GM23338 (cell line): ENCODE measurements around the gene ZSWIM5. TPM values are rescaled to one million over a fixed set of nuclear protein-coding genes. Genes with fewer than 3 reads are reported as not detected.

Experiments
- ATAC-seq: fragments of 200-7000 bp; cut with Tn5 transposase; 3 replicates; pipeline ENCODE4 v1.9.1; 2020
- DNase-seq: peaks from one replicate; pipeline ENCODE4 v3.0.0-alpha.2; 2015; ENCODE audit warnings: low spot score
- H2AFZ ChIP-seq: fragments of 200-600 bp; sonication (generic); 2 replicates; pipeline ENCODE4 v1.8.0; 2016; ENCODE audit warnings: antibody characterized with exemption, mild to moderate bottlenecking, moderate library complexity
- H3F3A ChIP-seq: fragments of 200-600 bp; sonication (generic); replicated peaks from 2 replicates; pipeline ENCODE4 v1.8.0; 2017; ENCODE audit warnings: antibody characterized with exemption, mixed run types, low read depth
- H3K27ac ChIP-seq: fragments of 200-600 bp; sonication (generic); 2 replicates; pipeline ENCODE4 v1.6.1; 2016; ENCODE audit warnings: low read depth
- H3K27me3 ChIP-seq: fragments of 200-600 bp; sonication (generic); 2 replicates; pipeline ENCODE4 v1.8.0; 2016; ENCODE audit warnings: mild to moderate bottlenecking, mixed run types, moderate library complexity; ENCODE audit not compliant: insufficient read depth
- H3K36me3 ChIP-seq: fragments of 200-600 bp; sonication (generic); 2 replicates; pipeline ENCODE4 v1.8.0; 2016; ENCODE audit warnings: mild to moderate bottlenecking; ENCODE audit not compliant: insufficient read depth
- H3K4me1 ChIP-seq: fragments of 200-600 bp; sonication (generic); 2 replicates; pipeline ENCODE4 v1.8.0; 2016; ENCODE audit warnings: mild to moderate bottlenecking, moderate library complexity; ENCODE audit not compliant: insufficient read depth
- H3K4me2 ChIP-seq: fragments of 200-600 bp; sonication (generic); 2 replicates; pipeline ENCODE4 v1.7.1; 2017; ENCODE audit warnings: mixed run types
- H3K4me3 ChIP-seq: fragments of 200-600 bp; sonication (generic); 2 replicates; pipeline ENCODE4 v1.6.1; 2016; ENCODE audit warnings: mixed run types
- H3K79me2 ChIP-seq: fragments of 200-600 bp; sonication (generic); replicated peaks from 2 replicates; pipeline ENCODE4 v1.8.0; 2017; ENCODE audit warnings: mild to moderate bottlenecking; ENCODE audit not compliant: insufficient read depth
- H3K9me2 ChIP-seq: fragments of 200-600 bp; sonication (generic); 2 replicates; pipeline ENCODE4 v1.8.0; 2017; ENCODE audit not compliant: insufficient read depth
- H4K20me1 ChIP-seq: fragments of 200-600 bp; sonication (generic); replicated peaks from 2 replicates; pipeline ENCODE4 v1.8.0; 2017; ENCODE audit warnings: mild to moderate bottlenecking; ENCODE audit not compliant: insufficient read depth
- H3K27ac Mint-ChIP-seq: 2 replicates; pipeline ENCODE4 v1.8.0; 2020; ENCODE audit warnings: inconsistent platforms, mild to moderate bottlenecking, moderate library complexity, mixed read lengths
- H3K27me3 Mint-ChIP-seq: 3 replicates; pipeline ENCODE4 v1.8.0; 2022; ENCODE audit warnings: low read depth, mild to moderate bottlenecking, moderate library complexity, mixed read lengths, inconsistent platforms; ENCODE audit not compliant: insufficient read depth, poor library complexity
- H3K36me3 Mint-ChIP-seq: 3 replicates; pipeline ENCODE4 v1.8.0; 2021; ENCODE audit warnings: low read depth, mild to moderate bottlenecking, inconsistent platforms, moderate library complexity, mixed read lengths
- H3K4me1 Mint-ChIP-seq: 3 replicates; pipeline ENCODE4 v1.8.0; 2020; ENCODE audit warnings: mild to moderate bottlenecking, inconsistent platforms, mixed read lengths
- H3K4me3 Mint-ChIP-seq: 3 replicates; pipeline ENCODE4 v1.8.0; 2021; ENCODE audit warnings: moderate library complexity, mild to moderate bottlenecking, inconsistent platforms, mixed read lengths
- H3K9me3 Mint-ChIP-seq: 3 replicates; pipeline ENCODE4 v1.8.0; 2020; ENCODE audit warnings: moderate library complexity, mild to moderate bottlenecking, inconsistent platforms, mixed read lengths
- CREB1 ChIP-seq: fragments of 250-450 bp; sonication (Bioruptor Pico); IDR thresholded peaks from 2 replicates; pipeline ENCODE4 v1.5.0; 2020; ENCODE audit warnings: low read depth, mild to moderate bottlenecking, moderate library complexity
- POLR2AphosphoS5 ChIP-seq: IDR thresholded peaks from 2 replicates; pipeline ENCODE4 v1.6.1; 2016; ENCODE audit warnings: antibody characterized with exemption, low read depth
- STAT1 ChIP-seq: IDR thresholded peaks from one replicate; pipeline ENCODE4 v1.6.1; 2016; ENCODE audit warnings: antibody characterized with exemption; ENCODE audit not compliant: unreplicated experiment
- polyA plus RNA-seq: library from polyadenylated mRNA; unstranded; fragments of >200 nt; fragmentation: Nextera tagmentation; extraction: Ambion mirVana; gene quantifications from 2 replicates; pipeline ENCODE4 v1.2.1, GENCODE V29; 2016
- total RNA-seq: library from RNA; depleted of rRNA; stranded (reverse); fragments of >200 nt; shearing (Covaris generic); gene quantifications from 2 replicates; pipeline ENCODE4 v1.2.3, GENCODE V29; 2014
- TF ChIP-seq, protein P1 (sequence below): fragments of 250-450 bp; sonication (Bioruptor Pico); IDR thresholded peaks from 2 replicates; pipeline ENCODE4 v1.5.0; 2020; ENCODE audit warnings: mild to moderate bottlenecking, moderate library complexity
- TF ChIP-seq, protein P2 (sequence below): IDR thresholded peaks from one replicate; pipeline ENCODE4 v1.6.1; 2018; ENCODE audit warnings: antibody characterized with exemption; ENCODE audit not compliant: unreplicated experiment

The ZSWIM5 gene
- total and polyA plus RNA-seq, 2 experiments from 2014 or later, result 0.65 to 3.6 TPM

DNA sequence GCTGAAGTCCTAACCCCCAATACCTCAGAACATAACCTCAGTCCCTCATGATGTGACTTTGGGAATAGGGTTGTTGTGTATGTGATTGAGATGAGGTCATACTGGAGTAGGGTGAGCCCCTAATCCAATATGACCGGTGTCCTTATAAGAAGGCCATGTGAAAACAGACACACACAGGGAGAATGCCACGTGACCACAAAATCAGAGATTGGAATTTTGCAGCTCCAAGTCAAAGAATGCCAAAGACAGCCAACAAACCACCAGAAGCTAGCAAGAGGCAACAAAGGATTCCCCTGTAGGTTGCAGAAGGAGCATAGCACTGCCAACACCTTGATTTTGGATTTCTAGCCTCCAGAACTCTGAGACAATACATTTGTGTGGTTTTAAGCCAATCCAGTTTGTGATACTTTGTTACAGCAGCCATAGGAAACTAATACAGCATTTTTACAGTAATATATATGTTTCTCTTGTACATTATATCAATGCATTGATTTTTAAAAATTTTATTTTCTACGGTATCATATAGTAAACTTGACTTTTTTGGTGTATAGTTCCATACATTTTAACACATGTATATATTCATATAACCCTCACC lies 5.4 kb downstream of the ZSWIM5 start (continued):
- TF ChIP-seq, protein P1, sequence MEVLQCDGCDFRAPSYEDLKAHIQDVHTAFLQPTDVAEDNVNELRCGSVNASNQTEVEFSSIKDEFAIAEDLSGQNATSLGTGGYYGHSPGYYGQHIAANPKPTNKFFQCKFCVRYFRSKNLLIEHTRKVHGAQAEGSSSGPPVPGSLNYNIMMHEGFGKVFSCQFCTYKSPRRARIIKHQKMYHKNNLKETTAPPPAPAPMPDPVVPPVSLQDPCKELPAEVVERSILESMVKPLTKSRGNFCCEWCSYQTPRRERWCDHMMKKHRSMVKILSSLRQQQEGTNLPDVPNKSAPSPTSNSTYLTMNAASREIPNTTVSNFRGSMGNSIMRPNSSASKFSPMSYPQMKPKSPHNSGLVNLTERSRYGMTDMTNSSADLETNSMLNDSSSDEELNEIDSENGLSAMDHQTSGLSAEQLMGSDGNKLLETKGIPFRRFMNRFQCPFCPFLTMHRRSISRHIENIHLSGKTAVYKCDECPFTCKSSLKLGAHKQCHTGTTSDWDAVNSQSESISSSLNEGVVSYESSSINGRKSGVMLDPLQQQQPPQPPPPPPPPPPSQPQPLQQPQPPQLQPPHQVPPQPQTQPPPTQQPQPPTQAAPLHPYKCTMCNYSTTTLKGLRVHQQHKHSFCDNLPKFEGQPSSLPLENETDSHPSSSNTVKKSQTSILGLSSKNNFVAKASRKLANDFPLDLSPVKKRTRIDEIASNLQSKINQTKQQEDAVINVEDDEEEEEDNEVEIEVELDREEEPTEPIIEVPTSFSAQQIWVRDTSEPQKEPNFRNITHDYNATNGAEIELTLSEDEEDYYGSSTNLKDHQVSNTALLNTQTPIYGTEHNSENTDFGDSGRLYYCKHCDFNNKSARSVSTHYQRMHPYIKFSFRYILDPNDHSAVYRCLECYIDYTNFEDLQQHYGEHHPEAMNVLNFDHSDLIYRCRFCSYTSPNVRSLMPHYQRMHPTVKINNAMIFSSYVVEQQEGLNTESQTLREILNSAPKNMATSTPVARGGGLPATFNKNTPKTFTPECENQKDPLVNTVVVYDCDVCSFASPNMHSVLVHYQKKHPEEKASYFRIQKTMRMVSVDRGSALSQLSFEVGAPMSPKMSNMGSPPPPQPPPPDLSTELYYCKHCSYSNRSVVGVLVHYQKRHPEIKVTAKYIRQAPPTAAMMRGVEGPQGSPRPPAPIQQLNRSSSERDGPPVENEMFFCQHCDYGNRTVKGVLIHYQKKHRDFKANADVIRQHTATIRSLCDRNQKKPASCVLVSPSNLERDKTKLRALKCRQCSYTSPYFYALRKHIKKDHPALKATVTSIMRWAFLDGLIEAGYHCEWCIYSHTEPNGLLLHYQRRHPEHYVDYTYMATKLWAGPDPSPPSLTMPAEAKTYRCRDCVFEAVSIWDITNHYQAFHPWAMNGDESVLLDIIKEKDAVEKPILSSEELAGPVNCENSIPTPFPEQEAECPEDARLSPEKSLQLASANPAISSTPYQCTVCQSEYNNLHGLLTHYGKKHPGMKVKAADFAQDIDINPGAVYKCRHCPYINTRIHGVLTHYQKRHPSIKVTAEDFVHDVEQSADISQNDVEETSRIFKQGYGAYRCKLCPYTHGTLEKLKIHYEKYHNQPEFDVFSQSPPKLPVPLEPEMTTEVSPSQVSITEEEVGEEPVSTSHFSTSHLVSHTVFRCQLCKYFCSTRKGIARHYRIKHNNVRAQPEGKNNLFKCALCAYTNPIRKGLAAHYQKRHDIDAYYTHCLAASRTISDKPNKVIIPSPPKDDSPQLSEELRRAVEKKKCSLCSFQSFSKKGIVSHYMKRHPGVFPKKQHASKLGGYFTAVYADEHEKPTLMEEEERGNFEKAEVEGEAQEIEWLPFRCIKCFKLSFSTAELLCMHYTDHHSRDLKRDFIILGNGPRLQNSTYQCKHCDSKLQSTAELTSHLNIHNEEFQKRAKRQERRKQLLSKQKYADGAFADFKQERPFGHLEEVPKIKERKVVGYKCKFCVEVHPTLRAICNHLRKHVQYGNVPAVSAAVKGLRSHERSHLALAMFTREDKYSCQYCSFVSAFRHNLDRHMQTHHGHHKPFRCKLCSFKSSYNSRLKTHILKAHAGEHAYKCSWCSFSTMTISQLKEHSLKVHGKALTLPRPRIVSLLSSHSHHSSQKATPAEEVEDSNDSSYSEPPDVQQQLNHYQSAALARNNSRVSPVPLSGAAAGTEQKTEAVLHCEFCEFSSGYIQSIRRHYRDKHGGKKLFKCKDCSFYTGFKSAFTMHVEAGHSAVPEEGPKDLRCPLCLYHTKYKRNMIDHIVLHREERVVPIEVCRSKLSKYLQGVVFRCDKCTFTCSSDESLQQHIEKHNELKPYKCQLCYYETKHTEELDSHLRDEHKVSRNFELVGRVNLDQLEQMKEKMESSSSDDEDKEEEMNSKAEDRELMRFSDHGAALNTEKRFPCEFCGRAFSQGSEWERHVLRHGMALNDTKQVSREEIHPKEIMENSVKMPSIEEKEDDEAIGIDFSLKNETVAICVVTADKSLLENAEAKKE (CRISPR knock-in tag), result no peak

DNA sequence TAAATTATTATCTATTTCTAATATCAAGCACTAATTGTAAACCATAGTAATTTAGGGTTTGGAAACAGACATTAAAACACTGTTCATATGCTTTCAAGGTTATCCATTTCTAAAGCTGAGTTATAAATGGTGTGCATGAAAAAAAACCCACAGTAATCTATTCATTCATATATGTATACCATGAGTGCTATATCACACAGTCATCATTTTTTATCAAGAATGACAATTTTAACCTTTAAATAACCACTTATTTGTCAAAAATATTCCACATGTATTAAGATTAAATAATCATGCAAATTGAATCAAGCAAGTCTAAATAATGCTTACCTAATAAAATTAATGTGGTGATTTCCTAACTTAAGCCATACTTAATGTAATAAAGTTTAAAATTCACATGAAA lies 6.0 kb downstream of the ZSWIM5 start:
- H3K4me3 ChIP-seq, result no peak overlapping the region
- H3K4me3 Mint-ChIP-seq, result no peak overlapping the region
- H3K36me3 ChIP-seq, result no peaks in the 10 kb centered on the region
- H2AFZ ChIP-seq, result no peak overlapping the region
- H3K9me2 ChIP-seq, result no peaks in the 10 kb centered on the region
- peaks cover 5% of the 10 kb centered on the region for H3F3A ChIP-seq
- peaks cover 6% of the 10 kb centered on the region; the same call in 2 of the 3 replicates for H3K9me3 Mint-ChIP-seq
- H3K27me3 Mint-ChIP-seq, result peaks cover 7% of the 10 kb centered on the region
- no peak overlapping the region for H3K4me2 ChIP-seq
- H3K79me2 ChIP-seq, result no peaks in the 10 kb centered on the region
- no peak for ATAC-seq
- H4K20me1 ChIP-seq, result 0 out of 2 replicates have a peak, but pooled peaks cover 4% of the 10 kb centered on the region
- DNase-seq, result no peak
- peaks cover 21% of the 10 kb centered on the region for H3K27me3 ChIP-seq
- no peak overlapping the region for H3K27ac Mint-ChIP-seq
- TF ChIP-seq STAT1 (no peak), POLR2AphosphoS5 (no peak), CREB1 (CRISPR knock-in tag) (no peak)
- TF ChIP-seq, protein P2, sequence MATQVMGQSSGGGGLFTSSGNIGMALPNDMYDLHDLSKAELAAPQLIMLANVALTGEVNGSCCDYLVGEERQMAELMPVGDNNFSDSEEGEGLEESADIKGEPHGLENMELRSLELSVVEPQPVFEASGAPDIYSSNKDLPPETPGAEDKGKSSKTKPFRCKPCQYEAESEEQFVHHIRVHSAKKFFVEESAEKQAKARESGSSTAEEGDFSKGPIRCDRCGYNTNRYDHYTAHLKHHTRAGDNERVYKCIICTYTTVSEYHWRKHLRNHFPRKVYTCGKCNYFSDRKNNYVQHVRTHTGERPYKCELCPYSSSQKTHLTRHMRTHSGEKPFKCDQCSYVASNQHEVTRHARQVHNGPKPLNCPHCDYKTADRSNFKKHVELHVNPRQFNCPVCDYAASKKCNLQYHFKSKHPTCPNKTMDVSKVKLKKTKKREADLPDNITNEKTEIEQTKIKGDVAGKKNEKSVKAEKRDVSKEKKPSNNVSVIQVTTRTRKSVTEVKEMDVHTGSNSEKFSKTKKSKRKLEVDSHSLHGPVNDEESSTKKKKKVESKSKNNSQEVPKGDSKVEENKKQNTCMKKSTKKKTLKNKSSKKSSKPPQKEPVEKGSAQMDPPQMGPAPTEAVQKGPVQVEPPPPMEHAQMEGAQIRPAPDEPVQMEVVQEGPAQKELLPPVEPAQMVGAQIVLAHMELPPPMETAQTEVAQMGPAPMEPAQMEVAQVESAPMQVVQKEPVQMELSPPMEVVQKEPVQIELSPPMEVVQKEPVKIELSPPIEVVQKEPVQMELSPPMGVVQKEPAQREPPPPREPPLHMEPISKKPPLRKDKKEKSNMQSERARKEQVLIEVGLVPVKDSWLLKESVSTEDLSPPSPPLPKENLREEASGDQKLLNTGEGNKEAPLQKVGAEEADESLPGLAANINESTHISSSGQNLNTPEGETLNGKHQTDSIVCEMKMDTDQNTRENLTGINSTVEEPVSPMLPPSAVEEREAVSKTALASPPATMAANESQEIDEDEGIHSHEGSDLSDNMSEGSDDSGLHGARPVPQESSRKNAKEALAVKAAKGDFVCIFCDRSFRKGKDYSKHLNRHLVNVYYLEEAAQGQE, result no peak
- TF ChIP-seq, protein P1 (CRISPR knock-in tag), result no peak
- no peak overlapping the region for H3K27ac ChIP-seq
- peaks cover 23% of the 10 kb centered on the region for H3K4me1 Mint-ChIP-seq
- peaks cover 24% of the 10 kb centered on the region for H3K4me1 ChIP-seq
- no peaks in the 10 kb centered on the region; the same call in 2 of the 3 replicates for H3K36me3 Mint-ChIP-seq
